HK-2 (cell line): Measurements from ENCODE around the gene SGMS1.

ENCODE experiments used
- DNase-seq: peaks from one replicate; pipeline ENCODE4 v3.0.0-alpha.2; 2018; ENCODE audit not compliant: unreplicated experiment

SGMS1 gene

DNA sequence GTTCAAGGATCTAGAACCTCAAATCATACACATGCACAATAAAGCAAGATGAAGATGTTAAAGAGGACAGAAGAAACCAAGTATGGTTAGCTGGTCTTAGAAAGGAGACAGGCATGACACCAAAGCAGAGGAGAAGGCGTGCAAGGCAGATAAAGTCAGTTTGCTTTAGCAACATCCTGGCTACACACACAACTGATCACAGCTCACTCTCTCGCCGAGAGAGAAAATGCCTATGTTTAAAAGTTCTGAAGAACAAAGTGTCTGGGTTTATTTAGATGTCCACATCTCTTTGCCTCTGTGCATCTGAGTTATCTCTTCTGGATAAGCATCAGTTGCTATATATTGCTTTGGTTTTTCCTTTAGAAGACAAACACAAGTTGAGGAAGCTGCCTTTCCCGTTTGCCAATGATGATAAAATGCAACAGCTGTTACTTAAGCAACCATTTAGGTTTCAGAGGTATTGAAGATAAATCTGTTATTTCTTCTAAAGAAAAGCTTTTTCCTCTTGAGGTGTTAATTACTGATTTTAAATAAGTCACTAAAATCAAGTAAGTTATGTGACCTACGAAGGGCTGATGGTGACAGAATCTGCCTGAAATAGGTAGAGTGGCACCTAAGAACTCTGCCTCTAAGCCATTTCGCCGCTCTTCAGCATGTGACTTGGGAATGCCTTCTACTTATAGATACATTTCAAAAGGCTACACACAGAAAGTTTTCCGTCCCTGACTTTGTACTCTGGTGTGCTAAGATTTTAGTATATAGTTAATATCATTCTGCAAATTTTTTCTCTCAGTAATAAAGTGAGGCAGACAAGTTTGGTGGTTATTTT is 226.2 kb downstream of the SGMS1 start:
- no peak for DNase-seq

DNA sequence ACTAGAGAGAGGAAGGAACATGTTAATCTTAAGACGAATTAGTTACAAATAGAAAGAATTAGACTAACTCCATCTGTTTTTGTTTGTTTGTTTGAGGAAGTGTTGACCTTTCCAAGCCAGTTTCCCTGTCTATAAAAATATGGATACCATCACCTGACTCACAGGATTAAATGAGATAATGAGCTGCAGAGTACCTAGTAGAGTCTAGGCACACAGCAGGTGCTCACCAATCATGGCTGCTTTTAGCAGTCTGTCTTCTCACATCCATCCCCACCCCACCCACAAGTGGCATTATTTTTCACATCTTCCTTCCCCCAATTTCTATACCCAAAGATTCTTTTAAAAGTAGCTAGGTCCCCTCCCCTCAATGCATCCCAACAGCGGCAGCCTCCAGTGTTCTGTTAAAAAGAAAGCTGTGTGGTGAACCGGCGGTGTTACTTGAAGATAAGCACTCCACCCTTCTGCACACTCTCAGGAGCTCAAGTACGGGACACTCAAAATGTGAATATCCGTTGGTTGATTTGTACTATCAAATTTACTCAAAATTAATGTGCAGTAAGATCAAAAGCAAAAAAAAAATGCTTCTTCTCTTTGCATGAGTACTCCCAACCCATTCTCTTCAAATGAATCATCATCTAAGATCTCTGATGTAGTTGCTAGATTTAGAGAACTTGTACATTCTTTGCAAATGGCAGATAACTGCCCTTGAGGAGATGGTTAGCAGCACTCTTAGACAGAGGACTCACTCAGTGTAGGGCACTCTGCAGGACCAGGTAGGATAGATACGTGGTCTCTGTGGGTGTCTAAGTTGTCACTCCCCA is 227.1 kb downstream of the SGMS1 start:
- DNase-seq, result no peak

DNA sequence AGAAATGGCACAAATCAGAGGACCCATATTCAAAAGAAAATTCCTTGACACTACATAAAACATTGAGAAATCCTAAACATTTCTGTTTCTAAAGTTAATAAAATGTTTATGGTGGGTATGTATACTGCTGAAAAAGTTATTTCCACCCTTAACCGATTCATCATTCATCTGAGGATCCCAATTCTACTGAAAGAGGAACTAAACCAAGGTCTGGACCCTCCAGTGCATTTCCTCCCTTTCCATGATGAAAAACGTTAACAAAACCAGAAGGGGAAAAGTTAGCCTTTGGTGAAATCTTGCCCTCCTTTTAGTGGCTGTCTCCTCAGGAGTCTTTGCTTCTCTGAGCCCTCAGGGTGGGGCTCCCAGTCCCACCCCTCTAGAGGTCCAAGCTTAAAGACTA is 227.9 kb downstream of the SGMS1 start:
- DNase-seq, result no peak

DNA sequence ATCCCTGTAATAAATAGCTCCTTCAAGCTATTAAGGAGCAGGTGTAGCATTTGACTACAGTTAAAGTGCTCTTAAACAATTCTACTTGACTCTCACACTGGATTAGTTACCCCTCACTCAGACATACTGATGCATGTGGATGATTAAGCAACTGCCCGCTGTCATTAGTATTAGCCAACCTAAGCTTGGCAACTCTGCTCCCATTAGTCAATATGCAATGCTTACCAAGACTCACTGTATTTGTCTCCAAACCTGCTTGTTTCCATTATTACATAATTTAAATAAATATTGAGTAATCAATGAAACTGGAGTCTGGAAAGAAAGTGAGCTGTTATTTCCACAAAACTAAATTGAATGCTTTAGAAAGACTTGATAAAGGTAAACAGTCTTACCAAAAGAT is 228.5 kb downstream of the SGMS1 start:
- DNase-seq, result no peak

DNA sequence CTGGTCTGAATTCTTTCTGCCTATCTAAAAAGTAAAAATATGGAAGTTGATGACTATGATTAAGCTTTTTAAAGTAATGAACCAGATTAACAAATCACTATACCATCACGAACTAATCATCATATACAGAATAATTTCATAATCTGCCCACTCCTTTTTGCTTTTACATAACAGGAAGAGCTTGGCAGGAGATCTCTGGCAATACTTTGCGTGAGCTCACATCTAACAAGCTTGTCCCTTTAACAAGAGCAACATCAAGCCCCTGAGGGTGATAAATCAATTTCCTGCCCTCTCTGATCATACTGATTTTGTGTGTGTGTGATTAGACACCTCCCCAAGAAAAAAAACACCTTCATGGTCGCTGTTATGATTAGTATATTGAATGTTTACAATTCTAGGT is 228.9 kb downstream of the SGMS1 start:
- no peak for DNase-seq

DNA sequence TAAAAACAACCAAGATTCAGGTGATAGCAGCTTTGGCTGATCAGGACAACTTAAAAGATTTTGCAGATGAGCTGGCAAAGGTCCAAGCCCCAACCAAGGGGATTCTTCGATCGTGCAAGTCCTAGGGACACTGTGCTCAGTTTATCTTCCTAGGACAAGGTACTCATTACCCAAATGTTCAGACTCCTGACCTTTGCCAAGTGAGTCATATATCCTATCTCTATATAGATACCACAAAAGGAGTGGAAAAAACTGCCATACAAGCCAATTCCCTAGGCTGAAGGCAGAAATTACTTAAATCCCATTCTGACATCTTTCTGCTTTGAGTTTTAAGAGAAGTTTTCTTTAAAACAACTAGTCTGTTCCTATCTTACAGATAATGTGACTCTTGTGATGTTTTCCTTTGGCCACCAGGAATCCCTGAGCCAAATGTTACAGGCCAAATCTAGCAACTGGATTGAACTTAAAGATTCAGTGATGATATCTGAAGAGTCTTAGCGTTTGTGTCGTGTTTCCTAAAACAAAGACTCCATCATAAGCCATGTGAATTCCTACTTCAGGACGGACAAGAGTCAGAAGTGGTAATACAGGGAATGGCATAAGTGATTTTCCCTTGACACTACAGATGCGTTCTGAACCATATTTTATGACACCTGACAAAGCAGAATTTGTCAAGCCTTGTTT is 229.8 kb downstream of the SGMS1 start:
- no peak for DNase-seq

DNA sequence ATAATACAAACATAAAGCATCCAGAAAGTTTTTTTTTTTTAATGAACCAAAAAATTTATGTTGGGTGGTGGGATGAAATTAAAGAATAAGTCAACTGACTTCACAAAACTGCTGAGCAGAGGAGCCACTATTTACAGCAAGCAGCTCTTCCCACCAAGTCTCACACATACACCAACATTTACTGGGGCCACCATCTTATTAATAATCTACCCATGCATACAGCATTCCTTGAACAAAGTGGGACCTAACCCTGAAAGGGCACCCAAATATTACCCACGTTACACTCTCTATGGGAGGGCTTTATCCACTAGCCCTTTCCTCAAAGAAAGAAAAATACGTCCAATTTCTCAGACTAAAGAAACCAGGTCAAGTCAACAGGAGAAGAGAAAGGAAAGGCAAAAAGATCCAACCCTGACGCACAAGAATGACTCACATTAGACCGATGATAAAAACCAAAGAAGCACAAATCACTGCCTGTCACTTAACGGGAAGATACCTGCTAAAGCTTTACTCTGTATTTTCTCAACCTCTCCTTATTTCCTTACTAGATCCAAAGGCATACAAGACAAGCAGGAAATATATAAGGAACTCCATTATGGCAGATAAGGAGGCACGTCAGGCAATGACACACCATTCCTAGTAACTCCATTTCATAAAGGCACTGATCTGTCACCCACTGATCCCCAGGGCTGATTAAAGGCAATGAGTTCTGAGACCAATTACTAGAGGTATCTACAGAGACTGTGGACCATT is 230.6 kb downstream of the SGMS1 start:
- DNase-seq, result no peak

DNA sequence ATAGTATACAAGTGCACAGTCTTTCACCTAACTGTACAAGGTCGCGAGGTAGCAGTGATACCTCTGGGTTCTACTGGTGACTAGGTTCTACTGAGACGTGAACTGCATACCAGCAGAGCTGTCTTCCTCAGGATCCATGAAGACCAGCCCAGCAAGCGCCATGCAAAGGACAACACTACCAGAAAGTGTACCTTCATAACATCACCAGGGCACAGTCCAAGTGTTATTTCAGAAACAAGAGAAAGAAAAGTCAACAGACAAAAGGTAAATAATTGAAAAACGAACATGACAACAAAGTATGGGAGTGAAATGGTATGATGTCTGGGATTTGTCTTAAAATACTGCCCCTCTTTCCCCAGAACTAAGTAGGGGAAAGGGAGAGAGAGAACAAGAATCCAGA is 231.3 kb downstream of the SGMS1 start:
- no peak for DNase-seq

DNA sequence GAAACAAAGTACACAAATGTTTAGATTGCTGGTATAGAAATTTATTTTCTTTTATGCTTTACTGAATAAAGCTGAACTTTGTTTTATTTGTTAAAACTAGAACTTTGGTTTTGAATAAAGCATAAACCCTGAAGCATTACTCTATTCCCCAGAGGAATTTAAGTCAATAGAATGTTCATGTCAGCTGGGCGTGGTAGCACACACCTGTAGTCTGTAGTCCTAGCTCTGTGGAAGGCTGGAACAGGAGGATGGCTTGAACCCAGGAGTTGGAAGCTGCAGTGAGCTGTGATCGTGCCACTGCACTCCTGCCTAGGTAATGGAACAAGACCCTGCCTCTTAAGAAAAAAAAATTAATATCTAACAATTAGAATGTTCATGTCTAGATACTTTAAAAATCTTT is 233.5 kb downstream of the SGMS1 start:
- no peak for DNase-seq

DNA sequence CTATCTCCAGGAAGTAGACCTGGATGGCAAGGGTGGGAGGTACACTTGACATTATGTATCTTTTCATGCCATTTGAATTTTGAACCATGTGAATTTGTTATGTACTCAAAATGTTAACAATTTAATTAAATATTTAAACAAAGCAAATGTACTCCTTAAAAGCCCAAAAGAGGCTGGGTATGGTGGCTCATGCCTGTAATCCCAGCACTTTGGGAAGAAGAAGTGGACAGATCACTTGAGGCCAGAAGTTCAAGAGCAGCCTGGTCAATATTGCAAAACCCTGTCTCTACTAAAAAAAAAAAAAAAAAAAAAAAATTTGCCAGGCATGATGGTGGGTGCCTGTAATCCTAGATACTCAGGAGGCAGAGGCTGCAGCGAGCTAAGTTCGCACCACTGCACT is 235.6 kb downstream of the SGMS1 start:
- DNase-seq, result no peak

DNA sequence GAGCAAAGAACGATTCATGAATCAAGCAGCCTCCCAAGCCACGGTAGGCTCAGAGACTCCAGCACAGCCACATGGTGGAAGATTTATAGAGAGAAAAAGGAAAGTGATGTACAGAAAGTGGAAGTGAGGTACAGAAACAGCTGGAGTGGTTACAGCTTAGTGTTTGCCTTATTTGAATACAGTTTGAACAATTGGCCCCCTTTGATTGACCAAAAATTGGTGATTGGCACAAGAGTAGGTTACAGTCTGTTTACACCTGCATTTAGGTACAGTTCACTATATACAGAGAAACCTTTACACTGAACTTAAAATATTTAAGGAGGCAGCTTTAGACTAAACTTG is 236.1 kb downstream of the SGMS1 start:
- DNase-seq, result no peak

DNA sequence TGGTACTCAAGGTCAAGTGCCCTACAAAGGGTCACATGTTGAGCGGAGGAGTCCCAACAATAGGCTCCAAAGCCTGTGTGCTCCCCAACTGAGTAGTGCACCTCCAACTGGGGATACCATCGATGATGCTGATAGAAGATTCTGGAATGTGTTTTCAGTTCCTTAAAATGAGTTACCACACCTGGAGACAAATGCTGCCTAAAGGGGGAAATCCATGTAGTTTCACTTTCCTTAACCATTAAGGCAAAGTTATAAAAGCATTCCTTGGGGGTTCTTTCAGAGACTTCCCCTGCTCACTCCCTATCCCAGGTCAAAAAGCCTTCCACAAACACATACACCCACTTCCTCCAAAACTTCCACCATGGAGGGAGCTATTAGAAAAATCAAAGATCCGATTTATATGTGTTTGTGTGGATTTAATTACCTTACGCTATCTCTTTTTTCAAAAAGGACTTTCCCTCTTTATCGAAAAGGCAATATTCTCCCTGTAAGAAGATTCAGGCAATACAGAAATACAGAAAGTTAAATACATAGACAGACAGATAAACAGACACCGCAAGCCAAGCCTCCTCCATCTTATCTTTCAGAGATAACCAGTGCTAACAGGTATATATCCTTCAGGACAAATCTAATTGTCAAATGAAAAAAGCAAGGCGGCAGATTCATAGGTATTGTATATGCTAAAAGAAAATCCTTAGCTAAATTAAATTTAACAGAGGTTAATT is 236.6 kb downstream of the SGMS1 start:
- no peak for DNase-seq

DNA sequence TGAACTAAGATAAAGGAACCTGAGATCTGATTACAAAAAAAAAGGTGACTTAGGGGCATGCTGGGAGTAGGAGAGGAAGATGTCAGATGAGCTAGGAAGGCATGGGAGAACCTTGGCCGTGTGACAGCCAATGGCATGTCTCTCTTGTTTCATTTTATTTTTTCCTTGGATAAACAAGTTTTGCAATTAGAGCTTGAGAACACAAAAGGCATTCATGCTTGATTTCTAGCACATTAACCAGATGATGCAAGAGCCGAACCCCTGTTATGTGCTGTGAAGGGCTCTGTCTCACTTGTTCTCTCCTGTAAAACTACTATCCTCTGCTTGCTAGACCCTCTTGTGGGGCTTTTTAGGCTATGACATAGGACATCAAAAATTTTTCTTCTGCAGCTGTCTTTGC is 238.1 kb downstream of the SGMS1 start:
- no peak for DNase-seq

DNA sequence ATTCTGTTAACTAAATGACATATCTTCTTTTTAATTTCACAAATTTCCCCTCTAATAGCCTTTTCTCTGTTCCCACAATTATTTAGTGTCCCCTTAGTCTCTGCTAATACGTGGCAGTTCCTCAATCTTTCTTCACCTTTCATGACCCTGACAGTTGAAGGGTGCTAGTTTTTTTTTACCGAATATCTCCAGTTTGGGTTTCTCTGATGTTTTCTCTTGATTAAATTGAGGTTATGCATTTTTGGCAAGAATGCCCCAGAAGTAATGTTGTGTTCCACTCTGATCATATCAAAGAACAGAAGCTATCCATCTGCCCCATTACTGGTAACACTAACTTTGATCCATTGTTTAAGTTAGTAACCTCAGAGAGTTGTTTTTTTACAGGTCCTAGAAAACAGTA is 238.9 kb downstream of the SGMS1 start:
- DNase-seq, result no peak

DNA sequence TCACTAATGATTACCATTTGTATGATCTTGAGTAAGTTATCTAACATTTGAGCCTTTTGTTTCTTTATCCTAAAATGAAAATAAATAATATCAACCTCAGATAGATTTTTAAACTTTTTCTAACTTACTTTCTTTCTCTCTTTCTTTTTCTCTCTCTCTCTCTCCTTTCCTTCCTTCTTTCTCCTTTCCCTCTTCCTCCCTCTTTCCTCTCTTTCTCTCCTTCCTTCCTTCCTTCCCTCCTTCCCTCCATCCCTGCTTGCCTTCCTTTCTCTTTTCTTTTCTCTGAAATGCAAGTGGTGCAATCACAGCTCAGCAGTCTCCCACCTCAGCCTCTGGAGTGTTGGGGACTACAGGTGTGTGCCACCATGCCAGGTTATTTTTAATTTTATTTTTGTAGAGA is 239.5 kb downstream of the SGMS1 start:
- no peak for DNase-seq

DNA sequence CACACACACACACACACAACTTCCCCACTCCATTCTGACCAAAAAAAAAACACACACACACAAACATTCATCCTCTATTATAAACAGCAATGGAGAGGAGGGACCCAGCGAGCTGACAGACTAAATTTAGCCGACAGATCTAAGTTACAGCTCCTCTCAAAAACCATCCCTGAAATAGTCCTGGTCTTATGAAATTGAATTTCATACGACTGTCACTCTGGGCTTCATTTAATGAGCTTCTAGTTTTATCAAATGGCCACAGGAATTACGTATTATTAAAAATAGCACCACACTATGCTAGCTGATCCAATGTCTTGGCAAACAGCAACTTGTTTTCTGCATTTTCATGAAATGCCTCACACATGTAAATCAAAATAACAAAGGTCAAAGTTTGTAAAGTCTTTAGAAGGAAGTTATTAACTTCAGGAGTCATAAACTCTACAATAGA is 241.2 kb downstream of the SGMS1 start:
- DNase-seq, result no peak

DNA sequence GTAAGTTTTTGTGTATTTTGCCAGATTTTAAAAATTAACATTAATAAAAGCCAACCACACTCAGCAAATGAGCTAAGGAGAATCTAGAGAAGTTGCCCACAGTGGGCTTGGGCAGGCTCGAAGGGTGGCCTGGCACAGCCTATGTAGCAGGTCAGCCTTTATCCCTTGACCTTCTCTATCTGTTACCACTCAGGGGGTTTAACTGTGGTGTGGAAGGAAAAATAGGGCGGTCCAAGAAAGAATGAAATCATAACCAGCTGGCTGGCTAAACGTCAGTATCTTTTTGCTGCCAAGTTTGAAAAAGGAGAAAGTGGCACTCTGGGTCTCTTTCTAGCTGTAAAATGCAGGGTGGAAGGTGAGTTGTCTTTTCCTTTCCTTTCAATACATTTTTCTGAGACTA is 242.1 kb downstream of the SGMS1 start:
- no peak for DNase-seq

DNA sequence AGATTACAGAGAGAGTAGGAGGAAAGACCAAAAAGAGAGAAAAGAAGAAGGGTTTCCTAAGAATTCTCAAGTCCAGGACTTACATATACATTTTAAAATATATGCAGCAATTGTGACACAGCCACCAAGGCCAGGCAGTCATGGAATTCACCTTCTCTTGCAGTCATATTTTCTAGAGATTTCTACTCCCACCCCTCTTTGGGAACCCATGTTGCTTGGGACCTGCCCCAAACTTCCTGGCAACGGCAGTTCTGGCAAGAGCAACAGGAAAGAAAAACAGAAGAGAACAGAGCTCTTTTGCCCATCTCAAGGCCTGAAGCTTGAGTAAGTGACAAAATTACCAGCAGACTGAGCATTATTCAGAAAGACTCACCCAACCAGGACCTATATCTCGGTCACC is 244.1 kb downstream of the SGMS1 start:
- no peak for DNase-seq

DNA sequence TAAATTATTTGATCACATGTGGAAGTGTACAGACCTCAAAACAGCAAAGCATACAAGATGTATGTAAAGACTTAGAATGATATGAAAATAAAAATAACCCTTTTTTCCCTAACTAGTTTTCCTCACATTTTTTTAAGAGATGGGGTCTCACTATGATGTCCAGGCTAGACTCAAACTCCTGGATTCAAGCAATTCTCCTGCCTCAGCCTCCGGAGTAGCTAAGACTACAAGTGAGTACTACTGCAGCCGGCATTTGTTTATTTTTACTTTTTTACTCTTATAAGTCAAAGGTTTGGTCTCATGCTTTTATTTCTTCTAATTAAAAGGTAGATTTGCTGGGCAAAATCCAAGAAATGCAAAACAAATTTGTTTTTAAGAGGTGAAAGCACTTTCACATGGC is 248.0 kb downstream of the SGMS1 start:
- no peak for DNase-seq

DNA sequence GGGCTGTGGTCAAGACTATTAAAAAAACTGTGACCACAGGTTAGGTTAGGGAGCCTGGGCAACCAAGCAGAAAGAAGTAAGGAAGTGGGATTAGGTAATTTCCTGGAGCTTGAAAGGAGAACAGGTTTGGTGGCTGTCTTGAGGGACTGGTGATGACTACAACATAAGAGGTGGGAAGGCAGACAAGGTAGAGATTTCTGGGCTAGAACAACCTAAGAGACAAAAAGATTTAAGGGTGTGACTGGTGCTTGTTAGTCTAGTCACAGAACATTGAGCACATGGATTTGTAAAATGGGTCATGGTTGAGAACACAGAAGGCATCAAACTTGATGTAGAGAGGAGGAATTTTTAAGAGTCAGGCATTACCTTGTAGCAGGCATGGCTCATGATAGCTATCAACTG is 248.7 kb downstream of the SGMS1 start:
- peak; percentile 20 for DNase-seq

DNA sequence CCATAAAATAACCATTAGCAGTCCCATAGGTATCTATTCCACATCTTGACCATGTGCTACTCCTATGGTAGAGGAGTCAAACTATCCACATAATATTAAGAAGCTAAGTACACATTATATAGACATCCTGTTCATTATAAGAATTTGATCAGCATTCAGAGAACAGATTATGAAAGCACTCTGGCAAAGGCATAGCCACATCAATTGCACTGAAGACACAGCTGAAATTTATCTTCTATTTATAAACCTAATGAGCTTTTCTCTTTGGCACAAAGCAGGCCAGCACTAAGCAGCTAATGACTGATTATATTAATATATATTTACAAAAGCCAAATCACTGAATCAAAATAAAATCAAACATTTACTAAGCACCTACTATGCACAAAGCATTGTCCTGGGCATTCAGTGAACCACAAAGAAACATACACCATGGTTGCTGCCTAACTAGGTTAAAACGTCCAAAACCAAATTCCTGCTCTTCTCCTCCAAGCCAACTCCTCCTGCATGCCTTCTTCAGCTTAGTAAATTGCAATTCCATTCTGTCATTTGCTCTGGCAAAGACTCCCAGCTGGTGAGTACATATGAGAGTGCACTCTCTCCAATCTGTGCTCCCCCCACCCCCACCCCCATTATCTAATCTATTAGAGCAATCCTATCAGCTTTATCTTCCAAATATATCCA is 249.8 kb downstream of the SGMS1 start:
- no peak for DNase-seq
